Astrocyte (in vitro differentiated cells and primary cell): ENCODE results near the gene FAM241A.

Experiments
- EZH2 ChIP-seq: IDR thresholded peaks from 2 replicates; pipeline ENCODE4 v1.6.1; 2012; ENCODE audit warnings: mild to moderate bottlenecking, low read length, inconsistent platforms; ENCODE audit not compliant: insufficient read depth
- TF ChIP-seq, protein P1 (sequence below): IDR thresholded peaks from 2 replicates; pipeline ENCODE4 v1.5.1; 2011; ENCODE audit warnings: low read depth, mild to moderate bottlenecking, inconsistent platforms, low read length, moderate library complexity; ENCODE audit not compliant: insufficient read depth

DNA sequence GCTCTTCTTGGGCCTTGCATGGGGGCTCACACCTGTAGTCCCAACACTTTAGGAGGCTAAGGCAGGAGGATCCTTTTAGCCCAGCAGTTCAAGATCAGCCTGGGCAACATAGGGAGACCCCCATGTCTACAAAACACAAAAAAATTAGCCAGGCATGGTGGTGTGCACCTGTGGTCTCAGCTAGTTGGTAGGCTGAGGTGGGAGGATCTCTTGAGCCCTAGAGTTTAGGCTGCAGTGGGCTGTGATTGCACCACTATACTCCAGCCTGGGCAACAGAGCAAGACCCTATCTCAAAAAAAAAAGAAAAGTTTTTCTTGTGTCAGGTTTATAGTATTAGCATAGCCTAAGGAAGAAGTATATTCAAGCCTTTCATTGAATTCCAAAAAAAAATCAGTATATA lies 30.8 kb upstream of the FAM241A start:
- TF ChIP-seq, protein P1, sequence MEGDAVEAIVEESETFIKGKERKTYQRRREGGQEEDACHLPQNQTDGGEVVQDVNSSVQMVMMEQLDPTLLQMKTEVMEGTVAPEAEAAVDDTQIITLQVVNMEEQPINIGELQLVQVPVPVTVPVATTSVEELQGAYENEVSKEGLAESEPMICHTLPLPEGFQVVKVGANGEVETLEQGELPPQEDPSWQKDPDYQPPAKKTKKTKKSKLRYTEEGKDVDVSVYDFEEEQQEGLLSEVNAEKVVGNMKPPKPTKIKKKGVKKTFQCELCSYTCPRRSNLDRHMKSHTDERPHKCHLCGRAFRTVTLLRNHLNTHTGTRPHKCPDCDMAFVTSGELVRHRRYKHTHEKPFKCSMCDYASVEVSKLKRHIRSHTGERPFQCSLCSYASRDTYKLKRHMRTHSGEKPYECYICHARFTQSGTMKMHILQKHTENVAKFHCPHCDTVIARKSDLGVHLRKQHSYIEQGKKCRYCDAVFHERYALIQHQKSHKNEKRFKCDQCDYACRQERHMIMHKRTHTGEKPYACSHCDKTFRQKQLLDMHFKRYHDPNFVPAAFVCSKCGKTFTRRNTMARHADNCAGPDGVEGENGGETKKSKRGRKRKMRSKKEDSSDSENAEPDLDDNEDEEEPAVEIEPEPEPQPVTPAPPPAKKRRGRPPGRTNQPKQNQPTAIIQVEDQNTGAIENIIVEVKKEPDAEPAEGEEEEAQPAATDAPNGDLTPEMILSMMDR, result no peak
- TF ChIP-seq EZH2, result no peak
